Astrocyte (in vitro differentiated cells and primary cell): Measurements from ENCODE around the gene KIRREL3.

Experiments
- EZH2 ChIP-seq: IDR thresholded peaks from 2 replicates; pipeline ENCODE4 v1.6.1; 2012; ENCODE audit warnings: mild to moderate bottlenecking, low read length, inconsistent platforms; ENCODE audit not compliant: insufficient read depth
- TF ChIP-seq, protein P1 (sequence below): IDR thresholded peaks from 2 replicates; pipeline ENCODE4 v1.5.1; 2011; ENCODE audit warnings: low read depth, mild to moderate bottlenecking, inconsistent platforms, low read length, moderate library complexity; ENCODE audit not compliant: insufficient read depth

DNA sequence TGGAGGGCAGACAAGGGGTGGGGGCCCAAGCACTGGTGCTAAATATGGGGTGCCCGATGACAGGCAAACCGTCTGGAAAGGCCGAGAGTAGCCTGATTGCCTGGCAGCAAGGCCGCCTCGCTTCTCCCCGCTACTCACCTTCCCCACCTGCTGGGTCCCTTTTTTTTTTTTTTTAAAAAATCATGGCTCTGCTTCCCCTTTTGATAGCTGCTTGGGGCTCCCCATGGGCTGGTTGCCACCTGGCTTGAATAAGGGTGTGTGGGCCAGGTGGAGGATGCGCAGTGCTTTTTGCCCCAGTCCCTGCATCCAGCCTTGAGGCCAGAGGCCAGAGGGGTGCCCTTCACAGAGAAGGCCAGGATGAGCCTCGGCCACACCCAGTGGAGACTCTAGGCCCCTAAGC lies 533.1 kb downstream of the KIRREL3 start:
- TF ChIP-seq, protein P1, sequence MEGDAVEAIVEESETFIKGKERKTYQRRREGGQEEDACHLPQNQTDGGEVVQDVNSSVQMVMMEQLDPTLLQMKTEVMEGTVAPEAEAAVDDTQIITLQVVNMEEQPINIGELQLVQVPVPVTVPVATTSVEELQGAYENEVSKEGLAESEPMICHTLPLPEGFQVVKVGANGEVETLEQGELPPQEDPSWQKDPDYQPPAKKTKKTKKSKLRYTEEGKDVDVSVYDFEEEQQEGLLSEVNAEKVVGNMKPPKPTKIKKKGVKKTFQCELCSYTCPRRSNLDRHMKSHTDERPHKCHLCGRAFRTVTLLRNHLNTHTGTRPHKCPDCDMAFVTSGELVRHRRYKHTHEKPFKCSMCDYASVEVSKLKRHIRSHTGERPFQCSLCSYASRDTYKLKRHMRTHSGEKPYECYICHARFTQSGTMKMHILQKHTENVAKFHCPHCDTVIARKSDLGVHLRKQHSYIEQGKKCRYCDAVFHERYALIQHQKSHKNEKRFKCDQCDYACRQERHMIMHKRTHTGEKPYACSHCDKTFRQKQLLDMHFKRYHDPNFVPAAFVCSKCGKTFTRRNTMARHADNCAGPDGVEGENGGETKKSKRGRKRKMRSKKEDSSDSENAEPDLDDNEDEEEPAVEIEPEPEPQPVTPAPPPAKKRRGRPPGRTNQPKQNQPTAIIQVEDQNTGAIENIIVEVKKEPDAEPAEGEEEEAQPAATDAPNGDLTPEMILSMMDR, result no peak
- no peak for TF ChIP-seq EZH2
